HPDE6-E6E7 (cell line): ENCODE data around the gene CCR4.
A peak's percentile ranks its signal among the peaks of the same experiment; 100 is the strongest.
"Not testable (repeated sequence)": the region's sequence is repeated elsewhere in the genome, so short reads cannot be mapped to it uniquely, and the experiment has no call there.

Source experiments
- DNase-seq: peaks from one replicate; pipeline ENCODE4 v3.0.0; 2011; ENCODE audit warnings: missing footprints; ENCODE audit errors: extremely low spot score

The CCR4 gene

GRCh38 chr3:32951410-32951811, at the start of gene CCR4:
CCR4 (plus strand) TSS chr3:32951644; CDS start chr3:32953423, 1,779 bp downstream.
- no peak for DNase-seq

DNA sequence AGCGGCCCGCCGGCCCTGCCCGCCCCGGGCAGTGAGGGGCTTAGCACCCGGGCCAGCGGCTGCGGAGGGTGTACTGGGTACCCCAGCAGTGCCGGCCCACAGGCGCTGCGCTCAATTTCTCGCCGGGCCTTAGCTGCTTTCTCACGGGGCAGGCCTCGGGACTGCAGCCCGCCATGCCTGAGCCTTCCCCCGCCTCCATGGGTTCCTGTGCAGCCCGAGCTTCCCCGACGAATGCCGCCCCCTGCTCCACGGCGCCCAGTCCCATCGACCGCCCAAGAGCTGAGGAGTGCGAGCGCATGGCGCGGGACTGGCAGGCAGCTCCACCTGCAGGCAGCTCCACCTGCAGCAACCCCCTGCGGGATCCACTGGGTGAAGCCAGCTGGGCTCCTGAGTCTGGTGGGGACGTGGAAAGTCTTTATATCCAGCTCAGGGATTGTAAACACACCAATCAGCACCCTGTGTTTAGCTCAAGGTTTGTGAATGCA, 48.5 kb upstream of the CCR4 start:
- DNase-seq: not testable (repeated sequence)

DNA sequence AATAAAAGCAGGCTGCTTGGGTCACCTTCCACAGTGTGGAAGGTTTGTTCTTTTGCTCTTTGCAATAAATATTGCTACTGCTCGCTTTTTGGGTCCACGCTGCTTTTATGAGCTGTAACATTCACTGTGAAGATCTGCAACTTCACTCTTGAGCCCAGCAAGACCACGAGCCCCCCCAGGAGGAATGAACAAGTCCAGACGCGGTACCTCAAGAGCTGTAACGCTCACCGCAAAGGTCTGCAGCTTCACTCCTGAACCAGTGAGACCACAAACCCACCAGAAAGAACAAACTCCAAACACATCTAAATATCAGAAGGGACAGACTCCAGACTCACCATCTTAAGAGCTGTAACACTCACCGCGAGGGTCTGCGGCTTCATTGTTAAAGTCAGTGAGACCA, 47.5 kb upstream of the CCR4 start:
- DNase-seq: no peak

- no peak for DNase-seq
These were observed 41.4 kb upstream of the CCR4 start for GRCh38 chr3:32909999-32910398.

DNA sequence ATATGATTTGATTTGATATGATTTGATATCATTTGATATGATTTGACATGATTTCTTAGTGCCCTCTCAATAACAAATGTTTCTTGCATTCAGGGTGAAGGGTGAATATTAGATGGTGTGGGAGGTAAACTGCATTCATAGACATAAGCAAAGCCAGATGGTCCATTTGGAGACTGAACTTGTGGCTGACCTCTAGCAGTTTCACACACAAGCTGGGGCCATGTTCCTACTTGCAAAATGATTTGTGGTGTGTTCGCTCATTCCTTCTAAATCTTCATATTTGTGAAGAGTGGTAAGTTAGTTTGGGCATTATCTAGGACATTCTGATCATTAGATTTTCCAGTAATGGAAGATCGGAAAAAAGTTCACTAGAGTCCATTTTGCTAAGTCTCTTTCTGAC, 40.5 kb upstream of the CCR4 start:
- DNase-seq: no peak

DNA sequence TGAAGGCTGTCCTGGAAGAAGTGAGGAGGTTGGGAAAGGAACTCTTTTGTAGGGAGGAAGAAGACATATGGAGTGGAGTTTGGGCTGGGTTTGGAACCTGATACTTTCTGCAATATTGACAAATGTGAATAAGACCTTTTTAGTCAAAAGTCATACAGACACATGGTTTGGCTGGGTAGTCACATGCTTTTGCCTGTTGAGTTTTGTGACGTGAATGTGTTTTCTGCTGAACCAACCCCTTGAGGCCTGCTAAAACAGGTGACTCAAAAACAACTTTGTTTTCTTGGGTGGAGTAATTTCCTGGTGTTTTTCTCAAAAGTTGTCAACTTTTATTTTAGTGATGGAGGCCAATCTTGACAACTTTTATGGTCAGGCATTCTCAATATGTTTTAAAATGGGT, 39.4 kb upstream of the CCR4 start:
- no peak for DNase-seq

GRCh38 chr3:32913790-32914446, 37.5 kb upstream of the CCR4 start:
- DNase-seq: no peak

DNA sequence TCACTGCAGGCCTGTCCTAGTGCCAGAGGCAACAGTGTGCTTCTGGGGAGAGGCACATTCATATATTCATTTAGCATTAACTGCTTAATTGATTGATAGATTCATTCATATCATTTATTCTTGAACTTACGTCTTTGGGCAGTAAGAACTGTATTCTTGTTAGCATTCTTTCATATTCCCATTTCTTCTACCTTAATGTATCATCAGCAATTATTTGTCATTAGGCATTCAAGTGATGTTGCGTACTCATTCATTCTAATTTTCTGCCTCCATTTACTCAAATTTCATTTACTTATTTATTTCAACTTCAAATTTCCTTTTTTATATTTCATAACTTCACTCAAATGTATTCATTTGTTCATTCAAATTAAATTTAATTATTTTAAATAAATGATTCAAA, 31.5 kb upstream of the CCR4 start:
- no peak for DNase-seq

DNA sequence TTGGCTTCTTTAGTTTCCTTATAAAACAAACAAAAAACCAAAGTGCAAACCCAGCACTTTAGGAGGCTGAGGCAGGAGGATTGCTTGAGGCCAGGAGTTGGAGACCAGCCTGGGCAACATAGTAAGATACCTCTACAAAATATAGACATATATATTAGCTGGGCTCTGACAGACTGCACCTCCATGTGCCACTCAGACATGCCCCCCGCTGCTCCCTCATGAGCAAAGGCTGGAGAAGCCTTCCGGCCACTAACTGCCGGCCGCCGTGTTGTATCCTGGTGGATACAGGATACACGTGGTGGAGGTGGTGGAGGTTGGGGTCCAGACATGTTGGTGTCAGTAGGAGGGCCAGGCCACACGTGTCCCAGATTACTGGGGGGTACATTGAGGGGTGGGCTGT, 29.4 kb upstream of the CCR4 start:
- no peak for DNase-seq

GRCh38 chr3:32930161-32930560, 21.3 kb upstream of the CCR4 start:
- no peak for DNase-seq

GRCh38 chr3:32931273-32931672, 20.2 kb upstream of the CCR4 start:
- not testable (repeated sequence) for DNase-seq

- no peak for DNase-seq
These were observed 17.2 kb upstream of the CCR4 start for GRCh38 chr3:32934150-32934742.

- no peak for DNase-seq
These were observed 14.1 kb upstream of the CCR4 start for GRCh38 chr3:32937331-32937730.

DNA sequence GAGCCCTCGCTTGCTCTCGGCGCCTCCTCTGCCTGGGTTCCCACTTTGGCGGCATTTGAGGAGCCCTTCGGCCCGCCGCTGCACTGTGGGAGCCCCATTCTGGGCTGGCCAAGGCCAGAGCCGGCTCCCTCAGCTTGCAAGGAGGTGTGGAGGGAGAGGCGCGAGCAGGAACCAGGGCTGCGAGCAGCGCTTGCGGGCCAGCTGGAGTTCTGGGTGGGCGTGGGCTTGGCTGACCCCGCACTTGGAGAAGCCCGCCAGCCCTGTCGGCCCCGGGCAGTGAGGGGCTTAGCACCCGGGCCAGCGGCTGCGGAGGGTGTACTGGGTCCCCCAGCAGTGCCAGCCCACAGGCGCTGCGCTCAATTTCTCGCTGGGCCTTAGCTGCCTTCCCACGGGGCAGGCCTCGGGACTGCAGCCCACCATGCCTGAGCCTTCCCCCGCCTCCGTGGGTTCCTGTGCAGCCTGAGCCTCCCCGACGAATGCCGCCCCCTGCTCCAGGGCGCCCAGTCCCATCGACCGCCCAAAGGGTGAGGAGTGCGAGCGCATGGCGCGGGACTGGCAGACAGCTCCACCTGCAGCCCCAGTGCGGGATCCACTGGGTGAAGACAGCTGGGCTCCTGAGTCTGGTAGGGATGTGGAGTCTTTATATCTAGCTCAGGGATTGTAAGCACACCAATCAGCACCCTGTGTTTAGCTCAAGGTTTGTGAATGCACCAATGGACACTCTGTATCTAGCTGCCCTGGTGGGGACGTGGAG, 11.7 kb upstream of the CCR4 start:
- DNase-seq: not testable (repeated sequence)

DNA sequence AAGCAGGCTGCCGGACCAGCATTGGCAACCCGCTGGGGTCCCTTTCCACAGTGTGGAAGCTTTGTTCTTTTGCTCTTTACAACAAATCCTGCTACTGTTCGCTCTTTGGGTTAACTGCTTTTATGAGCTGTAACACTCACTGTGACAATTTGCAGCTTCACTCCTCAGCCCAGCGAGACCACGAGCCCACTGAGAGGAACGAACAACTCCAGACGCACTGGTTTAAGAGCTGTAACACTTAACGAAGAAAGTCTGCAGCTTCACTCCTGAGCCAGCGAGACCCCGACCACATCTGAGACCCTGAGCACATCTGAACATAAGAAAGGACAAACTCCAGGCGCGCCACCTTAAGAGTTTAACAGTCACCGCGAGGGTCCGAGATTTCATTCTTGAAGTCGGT, 10.7 kb upstream of the CCR4 start:
- DNase-seq: no peak

- peak; percentile 32 for DNase-seq
These were observed 6.3 kb upstream of the CCR4 start for GRCh38 chr3:32945136-32945535.

GRCh38 chr3:32945598-32945997, 5.8 kb upstream of the CCR4 start:
- DNase-seq: not testable (repeated sequence)

- no peak for DNase-seq
These were observed 4.3 kb upstream of the CCR4 start for GRCh38 chr3:32946973-32947788.

DNA sequence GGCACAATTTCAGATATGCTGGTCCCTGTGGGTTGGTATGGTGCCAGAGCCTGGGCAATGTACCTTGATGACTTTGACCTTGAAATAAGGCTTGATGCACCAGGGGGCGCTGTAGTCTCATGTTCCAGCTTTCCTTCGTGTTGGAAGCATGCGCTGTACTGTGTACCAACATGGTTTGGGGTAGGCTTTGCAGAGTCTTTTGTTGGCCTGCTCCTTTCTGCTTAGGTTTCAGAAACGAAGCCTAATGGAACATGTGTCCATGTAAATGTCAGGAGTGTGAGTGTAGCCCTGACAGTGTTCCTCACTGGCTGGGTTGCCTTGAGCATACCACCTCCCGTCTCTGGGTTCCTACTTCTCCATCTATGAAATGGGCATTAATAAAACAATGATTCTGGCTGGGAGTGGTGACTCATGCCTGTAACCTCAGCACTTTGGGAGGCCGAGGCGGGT, 3.6 kb upstream of the CCR4 start:
- DNase-seq: peak; percentile 2

DNA sequence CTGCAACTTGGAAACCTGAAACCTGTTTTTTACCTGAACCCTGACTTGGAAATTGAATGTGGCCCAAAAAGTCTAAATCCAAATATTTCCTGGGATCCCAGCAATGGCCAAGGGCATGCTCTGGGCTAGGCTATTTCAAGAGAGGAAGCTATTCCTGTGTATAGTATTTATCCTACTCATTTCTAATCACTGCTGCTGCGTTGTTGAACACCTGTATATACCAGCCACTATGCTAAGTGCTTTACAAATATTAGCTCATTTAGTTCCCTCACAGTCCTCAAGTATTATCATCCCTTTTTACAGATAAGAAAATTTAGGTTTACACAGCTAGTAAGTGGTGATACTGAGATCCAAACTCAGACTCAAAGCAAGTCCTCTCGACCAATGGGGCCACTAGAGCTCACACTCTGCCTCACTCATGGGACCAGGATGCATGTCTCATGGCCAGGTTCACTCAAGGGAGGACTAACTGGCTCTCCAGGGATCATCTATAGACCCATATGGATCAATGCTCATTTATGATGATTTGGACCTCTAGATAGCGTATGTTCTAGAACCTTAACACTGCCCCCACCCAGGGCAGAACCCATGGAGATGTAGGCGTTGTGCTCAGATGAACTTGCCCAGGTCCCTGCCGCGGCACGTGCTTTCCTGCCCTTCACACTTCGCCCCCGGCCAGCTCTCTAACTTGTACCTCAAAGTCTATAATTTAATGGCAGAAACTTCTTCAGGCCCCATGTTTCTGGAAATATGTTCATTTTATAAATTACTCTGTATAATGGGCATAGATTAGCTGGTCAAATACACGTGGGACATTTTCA, 2.6 kb upstream of the CCR4 start:
- DNase-seq: no peak

GRCh38 chr3:32950516-32950915, 928 bp upstream of the CCR4 start:
- no peak for DNase-seq
